HTERT RPE-1 (cell line): ENCODE measurements around the gene PTGR3.

Source experiments
- in situ Hi-C: fragments of 300-500 bp; cut with MboI; formaldehyde crosslinking; loops from 4 replicates; pipeline ENCODE4 v1.14.3; 2020; ENCODE audit warnings: low sequenced_read_pairs

The PTGR3 gene

GRCh38 chr18:75209129-75209950 is at the start of gene PTGR3:
Gene PTGR3 (minus strand): TSS chr18:75209139. CDS start chr18:75209058, 81 bp downstream.
- in situ Hi-C loops: no loop called here

- in situ Hi-C loops: no loop called here
Observed at GRCh38 chr18:75257605-75258004, 48.7 kb upstream of the PTGR3 start.

- in situ Hi-C loops: no loop called here
Observed at GRCh38 chr18:75256376-75256775, 47.4 kb upstream of the PTGR3 start.

GRCh38 chr18:75255094-75255493 is 46.2 kb upstream of the PTGR3 start:
- in situ Hi-C loops: no loop called here

GRCh38 chr18:75253784-75254183 is 44.8 kb upstream of the PTGR3 start:
- in situ Hi-C loops: no loop called here

- in situ Hi-C loops: no loop called here
Observed at GRCh38 chr18:75253043-75253442, 44.1 kb upstream of the PTGR3 start.

- in situ Hi-C loops: no loop called here
Observed at GRCh38 chr18:75252136-75252535, 43.2 kb upstream of the PTGR3 start.

- in situ Hi-C loops: no loop called here
Observed at GRCh38 chr18:75251466-75251865, 42.5 kb upstream of the PTGR3 start.

- in situ Hi-C loops: no loop called here
Observed at GRCh38 chr18:75250471-75250821, 41.5 kb upstream of the PTGR3 start.

- in situ Hi-C loops: no loop called here
Observed at GRCh38 chr18:75249672-75250470, 40.9 kb upstream of the PTGR3 start.

GRCh38 chr18:75249175-75249518 is 40.2 kb upstream of the PTGR3 start:
- in situ Hi-C loops: no loop called here

GRCh38 chr18:75248426-75249174 is 39.7 kb upstream of the PTGR3 start:
- in situ Hi-C loops: no loop called here

GRCh38 chr18:75247611-75248421 is 38.9 kb upstream of the PTGR3 start:
- in situ Hi-C loops: no loop called here

- in situ Hi-C loops: no loop called here
Observed at GRCh38 chr18:75246721-75247610, 38.0 kb upstream of the PTGR3 start.

GRCh38 chr18:75244351-75245313 is 35.7 kb upstream of the PTGR3 start:
- in situ Hi-C loops: no loop called here

GRCh38 chr18:75241705-75242104 is 32.8 kb upstream of the PTGR3 start:
- in situ Hi-C loops: no loop called here

- in situ Hi-C loops: no loop called here
Observed at GRCh38 chr18:75240433-75240832, 31.5 kb upstream of the PTGR3 start.

GRCh38 chr18:75238786-75239185 is 29.8 kb upstream of the PTGR3 start:
- in situ Hi-C loops: no loop called here

- in situ Hi-C loops: no loop called here
Observed at GRCh38 chr18:75238100-75238499, 29.2 kb upstream of the PTGR3 start.
